ENCODE data around the gene SGTA. TPM values are rescaled to one million over a fixed set of nuclear protein-coding genes. Genes with fewer than 3 reads are reported as not detected.

SGTA gene
- total RNA-seq, 1 experiment from 2014 or later, result 103 TPM

GRCh38 chr19:2728783-2729387, 54.2 kb downstream of the SGTA start:
- Histone ChIP-seq H3K4me3 (ENCODE audit: insufficient read depth, low read depth, low read length) (no peak overlapping the region), H3K27me3 (ENCODE audit: control insufficient read depth, insufficient read depth, low read length) (no peaks in the 10 kb centered on the region), H3K36me3 (replicated peaks; ENCODE audit: control insufficient read depth, insufficient read depth, low read length) (no peaks in the 10 kb centered on the region)
- peak; percentile 43 for DNase-seq

- H3K4me3 ChIP-seq (ENCODE audit: insufficient read depth, low read depth, low read length), result no peak overlapping the region
- H3K27me3 ChIP-seq (ENCODE audit: control insufficient read depth, insufficient read depth, low read length), result peaks cover under 1% of the 10 kb centered on the region; the same call in 1 of the 2 replicates
- H3K36me3 ChIP-seq (replicated peaks; ENCODE audit: control insufficient read depth, insufficient read depth, low read length), result no peaks in the 10 kb centered on the region
- no peak for DNase-seq
Observed at GRCh38 chr19:2727640-2727944, 55.5 kb downstream of the SGTA start.

DNA sequence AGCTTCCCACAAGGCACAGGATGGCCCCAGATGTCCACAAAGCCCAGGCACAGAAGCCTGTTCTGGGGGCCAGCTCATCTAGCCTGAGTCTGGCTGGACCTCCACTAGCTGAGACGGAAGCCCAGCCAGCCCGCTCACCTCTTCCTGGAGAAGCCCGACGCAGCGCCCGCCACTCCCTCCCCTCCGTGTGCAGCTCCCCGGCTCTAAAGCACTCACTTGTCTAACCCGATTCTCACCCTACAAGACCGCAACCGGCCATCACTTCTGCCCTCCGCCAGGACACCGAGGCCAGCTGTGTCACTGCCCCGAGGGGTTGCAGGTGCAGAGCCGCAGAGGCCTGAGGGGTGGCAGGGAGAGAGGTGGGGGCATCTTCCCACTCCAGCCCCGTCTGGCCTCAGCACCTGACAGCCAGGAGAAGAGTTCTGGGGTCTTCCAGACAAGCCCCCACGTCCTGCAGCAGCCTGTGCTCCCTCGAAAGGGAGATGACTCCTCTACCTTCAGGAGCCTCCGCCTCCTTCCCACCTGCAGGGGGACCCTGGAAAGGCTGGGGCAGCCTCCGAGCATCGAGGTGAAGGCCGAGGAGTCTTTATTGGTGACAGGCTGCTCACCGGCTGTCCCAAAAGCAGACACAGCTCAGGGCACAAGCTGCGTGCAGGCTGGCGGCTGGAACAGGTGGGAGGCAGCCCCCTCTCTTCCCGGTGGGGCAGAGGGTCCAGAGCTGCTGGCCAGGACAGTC, 56.0 kb downstream of the SGTA start:
- no peak overlapping the region for H3K4me3 ChIP-seq (ENCODE audit: insufficient read depth, low read depth, low read length)
- H3K27me3 ChIP-seq (ENCODE audit: control insufficient read depth, insufficient read depth, low read length), result peaks cover 6% of the 10 kb centered on the region
- H3K36me3 ChIP-seq (replicated peaks; ENCODE audit: control insufficient read depth, insufficient read depth, low read length), result no peaks in the 10 kb centered on the region
- peak; percentile 85 for DNase-seq

DNA sequence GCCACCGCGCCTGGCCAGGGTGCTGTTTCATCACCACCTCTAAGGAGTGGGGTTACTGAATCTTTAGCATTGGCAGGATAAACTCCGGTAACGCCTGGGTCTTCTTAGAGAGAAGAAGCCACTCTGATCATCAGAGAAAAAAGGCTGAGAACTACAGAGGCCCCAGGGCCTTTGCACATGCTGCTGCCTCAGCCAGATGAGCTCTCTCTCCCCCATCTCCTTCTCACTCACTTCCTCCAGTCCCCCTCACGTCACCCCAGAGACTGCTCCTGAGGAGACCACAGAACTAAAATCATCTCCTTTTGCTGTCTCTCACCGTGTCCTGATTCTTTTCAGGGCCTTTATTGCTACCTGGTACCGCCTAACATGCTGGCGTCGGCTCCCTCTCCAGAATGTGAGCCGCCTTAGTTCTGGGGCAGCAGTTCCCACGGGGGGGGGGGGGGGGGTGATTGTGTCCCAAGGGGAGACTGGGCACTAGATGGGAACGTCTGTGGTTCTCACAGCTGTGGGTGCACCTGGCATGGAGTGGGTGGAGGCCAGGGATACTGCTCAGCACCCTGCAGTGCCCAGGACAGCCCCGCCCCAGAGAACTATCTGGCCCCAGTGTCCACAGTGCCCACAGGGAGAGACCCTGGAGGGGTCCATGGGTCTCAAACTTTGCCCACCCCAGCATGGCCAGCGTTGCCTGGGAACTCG, 56.8 kb downstream of the SGTA start:
- Histone ChIP-seq H3K4me3 (ENCODE audit: insufficient read depth, low read depth, low read length) (no peak overlapping the region), H3K36me3 (replicated peaks; ENCODE audit: control insufficient read depth, insufficient read depth, low read length) (no peaks in the 10 kb centered on the region), H3K27me3 (ENCODE audit: control insufficient read depth, insufficient read depth, low read length) (peaks cover 11% of the 10 kb centered on the region)
- no peak for DNase-seq

GRCh38 chr19:2724148-2724557, 58.9 kb downstream of the SGTA start:
- peak; percentile 72 for DNase-seq
- H3K27me3 ChIP-seq (ENCODE audit: control insufficient read depth, insufficient read depth, low read length), result peaks cover 11% of the 10 kb centered on the region
- no peaks in the 10 kb centered on the region for H3K36me3 ChIP-seq (replicated peaks; ENCODE audit: control insufficient read depth, insufficient read depth, low read length)
- no peak overlapping the region for H3K4me3 ChIP-seq (ENCODE audit: insufficient read depth, low read depth, low read length)

DNA sequence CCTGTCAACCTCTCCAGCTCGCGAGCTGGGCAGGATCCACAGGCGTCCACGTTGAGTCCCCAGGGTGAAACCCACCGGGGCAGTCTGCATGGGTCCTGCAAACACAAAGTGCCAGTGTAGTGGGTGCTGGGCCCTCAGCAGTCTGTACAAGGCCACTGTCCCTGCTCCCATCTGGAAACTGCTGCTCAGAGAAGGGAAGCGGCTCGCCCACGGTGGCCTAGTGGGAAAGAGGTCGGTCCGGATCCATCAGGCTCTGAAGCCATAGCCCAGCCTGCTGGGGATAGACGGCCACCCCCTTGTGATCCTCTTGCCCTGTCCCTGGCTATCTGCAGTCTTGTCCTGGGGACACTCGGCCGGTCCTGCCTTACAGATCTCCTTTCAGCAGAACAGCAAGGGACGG, 59.3 kb downstream of the SGTA start:
- Histone ChIP-seq H3K36me3 (replicated peaks; ENCODE audit: control insufficient read depth, insufficient read depth, low read length) (no peaks in the 10 kb centered on the region), H3K4me3 (ENCODE audit: insufficient read depth, low read depth, low read length) (no peak overlapping the region), H3K27me3 (ENCODE audit: control insufficient read depth, insufficient read depth, low read length) (peaks cover 11% of the 10 kb centered on the region)
- DNase-seq, result no peak

GRCh38 chr19:2723345-2723715, 59.7 kb downstream of the SGTA start:
- Histone ChIP-seq H3K4me3 (ENCODE audit: insufficient read depth, low read depth, low read length) (no peak overlapping the region), H3K27me3 (ENCODE audit: control insufficient read depth, insufficient read depth, low read length) (peaks cover 11% of the 10 kb centered on the region), H3K36me3 (replicated peaks; ENCODE audit: control insufficient read depth, insufficient read depth, low read length) (no peaks in the 10 kb centered on the region)
- no peak for DNase-seq

DNA sequence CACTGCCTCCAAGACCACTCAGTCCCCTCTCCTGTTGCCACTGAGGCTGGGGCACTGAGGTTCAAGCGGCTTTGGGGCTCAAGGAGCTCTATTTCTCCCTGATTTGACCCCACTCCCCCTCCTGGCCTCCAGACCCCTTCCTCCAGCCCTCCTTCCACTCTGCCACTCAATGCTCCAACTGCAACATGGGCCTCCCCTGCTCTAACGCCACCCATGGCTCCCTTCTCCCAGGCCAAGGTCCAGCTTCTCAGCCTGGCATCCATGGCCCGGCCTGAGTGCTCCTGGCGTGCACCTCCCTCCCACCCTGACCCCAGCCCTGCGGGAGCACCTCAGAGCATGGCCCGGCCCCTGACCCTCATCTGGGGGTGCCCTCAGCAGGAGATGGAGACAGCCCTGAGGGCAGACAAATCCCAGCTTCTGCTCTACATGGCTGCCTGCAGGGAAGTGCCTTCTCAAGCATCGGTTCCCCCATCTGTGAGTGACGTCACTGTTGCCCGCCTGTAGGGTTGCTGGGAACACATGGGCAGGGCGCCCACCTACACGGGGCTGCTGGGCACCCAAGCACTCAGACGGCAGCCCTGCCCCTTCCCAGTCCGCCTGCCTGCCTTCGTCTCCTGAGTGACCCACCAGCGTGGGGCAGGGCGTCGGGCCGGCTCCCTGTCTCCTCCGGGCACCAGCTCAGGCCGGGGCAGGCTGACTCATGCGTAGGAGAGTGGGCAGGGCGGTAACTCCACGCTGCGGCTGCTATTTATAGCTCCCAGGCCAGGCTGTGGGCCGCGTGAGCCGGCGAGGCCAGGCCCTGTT, 60.3 kb downstream of the SGTA start:
- peak; percentile 62 for DNase-seq
- H3K27me3 ChIP-seq (ENCODE audit: control insufficient read depth, insufficient read depth, low read length), result peaks cover 11% of the 10 kb centered on the region

DNA sequence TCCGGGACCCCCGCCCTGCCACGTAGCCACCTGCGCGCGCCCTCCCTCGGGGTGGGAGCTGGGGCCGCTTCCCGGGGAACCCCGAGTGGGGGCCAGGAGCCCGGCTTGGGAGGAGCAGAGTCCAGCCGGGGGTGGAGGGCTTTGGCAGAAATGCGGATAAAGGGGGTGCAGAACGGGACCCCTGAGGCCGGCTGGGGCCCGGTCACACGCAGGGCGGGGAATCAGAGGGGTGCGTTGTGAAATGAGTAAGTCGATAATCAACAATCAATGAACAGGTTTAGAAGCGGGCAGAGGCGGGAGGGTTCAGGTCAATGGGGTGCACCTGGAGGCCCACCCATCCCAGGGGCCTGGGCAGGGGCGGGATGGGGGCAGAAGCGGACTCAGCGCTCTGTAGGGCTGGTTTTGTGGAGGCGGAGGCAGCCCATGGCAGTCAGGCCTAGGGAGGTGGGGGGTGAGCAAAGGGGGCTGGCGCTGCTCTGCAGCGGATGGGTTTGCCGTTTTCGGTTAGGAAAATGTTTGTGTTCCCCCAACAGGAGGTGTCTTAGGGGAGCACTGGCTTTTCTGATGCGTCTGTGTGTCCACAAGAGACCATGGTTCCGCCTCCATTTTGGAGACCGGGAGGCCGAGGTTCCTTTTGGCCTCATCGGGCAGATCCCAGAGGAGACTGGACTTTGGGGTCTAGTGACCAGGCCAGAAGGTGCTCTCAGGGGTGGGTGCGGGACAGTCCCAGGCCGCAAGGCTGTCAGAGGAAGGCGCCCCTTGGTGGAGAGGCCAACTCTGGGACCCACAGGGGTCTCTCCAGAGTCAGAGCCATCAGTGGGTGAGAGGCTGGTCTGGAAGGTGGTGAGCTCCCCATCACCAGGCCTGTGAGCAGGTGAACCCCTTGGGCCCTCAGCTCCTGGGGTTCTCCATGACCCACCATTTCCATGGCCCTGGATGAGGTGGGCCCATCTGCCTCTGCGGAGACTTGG, 61.2 kb downstream of the SGTA start:
- peak; percentile 88 for DNase-seq
- peaks cover 11% of the 10 kb centered on the region for H3K27me3 ChIP-seq (ENCODE audit: control insufficient read depth, insufficient read depth, low read length)
- no peaks in the 10 kb centered on the region for H3K36me3 ChIP-seq (replicated peaks; ENCODE audit: control insufficient read depth, insufficient read depth, low read length)
- H3K4me3 ChIP-seq (ENCODE audit: insufficient read depth, low read depth, low read length), result peak overlapping the region; percentile 52

More for the DNA sequence above, 60.3 kb downstream of the SGTA start:
- H3K36me3 ChIP-seq (replicated peaks; ENCODE audit: control insufficient read depth, insufficient read depth, low read length), result no peaks in the 10 kb centered on the region
- H3K4me3 ChIP-seq (ENCODE audit: insufficient read depth, low read depth, low read length), result no peak overlapping the region

DNA sequence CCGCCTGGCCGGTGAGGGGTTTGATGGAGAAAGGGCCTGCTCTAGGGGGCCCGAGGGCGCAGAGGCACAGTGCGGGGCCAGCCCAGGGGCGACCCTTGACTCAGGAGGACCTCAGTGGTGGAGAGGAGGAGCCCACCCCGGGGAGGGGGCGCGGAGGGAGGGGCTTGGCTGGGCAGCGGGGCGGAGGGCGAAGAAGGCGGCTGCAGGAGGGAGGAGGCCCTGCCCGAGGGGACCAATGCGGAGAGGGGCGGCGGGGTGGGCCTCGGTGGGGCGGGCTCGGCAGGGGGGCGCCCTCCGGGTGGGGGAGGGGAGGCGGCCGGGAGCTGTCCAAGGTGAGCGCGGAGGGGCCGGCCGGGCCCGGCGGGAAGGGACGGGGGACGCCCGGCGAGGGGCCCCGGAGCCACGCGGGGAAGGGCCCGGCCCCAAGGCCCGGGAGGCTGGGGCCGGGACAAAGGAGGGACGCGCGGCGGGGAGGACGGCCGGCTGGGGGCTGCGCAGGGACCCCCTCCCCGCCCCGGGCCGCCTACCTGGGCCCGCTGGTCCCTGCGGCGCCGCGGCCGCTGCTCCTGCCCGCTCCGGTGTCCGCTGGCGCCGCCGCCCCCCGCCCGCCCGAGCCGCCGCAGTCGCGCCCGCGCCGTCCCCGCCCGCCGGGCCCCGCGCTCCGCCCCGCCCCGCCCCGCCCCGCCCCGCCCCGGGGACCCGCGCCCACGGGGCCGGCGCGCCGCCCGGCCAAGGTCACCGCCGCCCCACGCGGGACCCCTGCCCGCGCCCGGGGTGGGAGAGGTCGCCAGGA, 62.1 kb downstream of the SGTA start, which contains the start of gene DIRAS1:
DIRAS1 (minus strand) TSS at position 596 of the 793 bp plus-strand sequence. CDS start 3,566 bp downstream, outside the sequence.
- no peaks in the 10 kb centered on the region for H3K36me3 ChIP-seq (replicated peaks; ENCODE audit: control insufficient read depth, insufficient read depth, low read length)
- H3K4me3 ChIP-seq (ENCODE audit: insufficient read depth, low read depth, low read length), result peak within 1 kb of the TSS; percentile 52
- DNase-seq, result peak; percentile 96
- H3K27me3 ChIP-seq (ENCODE audit: control insufficient read depth, insufficient read depth, low read length), result peaks cover 11% of the 10 kb centered on the region

DNA sequence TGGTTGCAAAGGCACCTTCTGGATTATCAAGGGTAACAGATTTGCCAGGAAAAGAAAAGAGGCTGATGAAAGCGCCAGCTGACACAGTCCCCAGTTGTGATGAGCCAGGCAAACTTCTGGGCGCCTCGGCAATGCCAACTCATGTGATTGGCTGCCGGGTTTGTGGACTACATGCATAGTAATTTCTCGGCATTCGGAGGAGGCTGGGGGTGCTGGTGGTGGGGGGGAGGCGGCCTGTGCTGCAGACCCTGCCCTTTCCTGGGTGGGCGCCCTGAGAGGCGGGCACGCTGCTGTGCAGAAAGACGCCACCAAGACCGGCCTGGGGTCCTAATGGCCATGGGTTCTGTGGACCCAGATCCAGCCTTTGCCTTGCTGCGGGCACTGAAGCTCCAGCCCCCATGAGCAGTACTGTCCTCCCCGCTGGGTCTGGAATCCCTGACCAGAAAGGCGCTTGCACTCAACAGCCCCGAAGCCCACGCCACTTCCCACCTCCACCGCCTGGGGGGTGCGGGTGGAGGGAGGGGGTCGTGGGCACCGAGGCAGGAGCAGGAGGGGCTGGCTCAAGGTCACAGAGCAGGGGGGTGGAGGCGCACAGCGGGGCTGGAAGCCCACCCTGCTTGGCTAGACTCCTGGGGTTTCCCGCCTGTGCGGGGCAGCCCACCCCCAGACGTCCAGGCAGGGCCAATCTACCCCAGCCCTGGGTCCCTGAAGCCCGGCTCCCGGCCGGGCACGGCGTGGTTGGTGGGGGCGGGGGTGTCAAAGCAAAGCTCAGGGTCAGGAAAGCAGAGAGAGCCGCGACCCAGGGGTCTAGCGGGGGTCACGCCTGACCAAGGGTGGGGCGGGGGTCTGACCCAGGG, 62.9 kb downstream of the SGTA start:
- Histone ChIP-seq H3K36me3 (replicated peaks; ENCODE audit: control insufficient read depth, insufficient read depth, low read length) (no peaks in the 10 kb centered on the region), H3K27me3 (ENCODE audit: control insufficient read depth, insufficient read depth, low read length) (peaks cover 11% of the 10 kb centered on the region), H3K4me3 (ENCODE audit: insufficient read depth, low read depth, low read length) (peak overlapping the region; percentile 46)
- peak; percentile 91 for DNase-seq

- Histone ChIP-seq H3K36me3 (replicated peaks; ENCODE audit: control insufficient read depth, insufficient read depth, low read length) (no peaks in the 10 kb centered on the region), H3K27me3 (ENCODE audit: control insufficient read depth, insufficient read depth, low read length) (peaks cover 11% of the 10 kb centered on the region), H3K4me3 (ENCODE audit: insufficient read depth, low read depth, low read length) (no peak overlapping the region)
- DNase-seq, result peak; percentile 68
Observed at GRCh38 chr19:2719232-2719735, 63.8 kb downstream of the SGTA start.

Measured in H7 (cell line).